IMR-90 (cell line): ENCODE data around the gene SMARCA5. TPM values are rescaled to one million over a fixed set of nuclear protein-coding genes. Genes with fewer than 3 reads are reported as not detected.
A peak's percentile ranks its signal among the peaks of the same experiment; 100 is the strongest.

Experiments used
- ATAC-seq: fragments of 200-7000 bp; cut with Tn5 transposase; 2 replicates; pipeline ENCODE4 v1.9.1; 2020; ENCODE audit warnings: low read depth, mild to moderate bottlenecking, moderate library complexity
- BruUV-seq: library from RNA; stranded (reverse); fragments of 400-500 nt; replicated peaks from 2 replicates; lab custom pipeline; 2021; lab: Mats Ljungman, UMichigan
- CTCF ChIA-PET: fragments of 300-600 bp; formaldehyde crosslinking; extraction: SDS; loops from one replicate; lab custom pipeline; 2021; ENCODE audit warnings: antibody characterized with exemption; lab: Yijun Ruan, JAX
- POLR2A ChIA-PET: fragments of 300-600 bp; sonication (Branson Sonifier 250); formaldehyde crosslinking; loops from one replicate; lab custom pipeline; 2022; ENCODE audit warnings: antibody characterized with exemption; ENCODE audit not compliant: unreplicated experiment; lab: Charles Lee
- DNase-seq: peaks from one replicate; pipeline ENCODE4 v3.0.0; 2013
- H2AFZ ChIP-seq: replicated peaks from 2 replicates; pipeline ENCODE3; 2013; ENCODE audit warnings: low read length, mild to moderate bottlenecking; ENCODE audit not compliant: poor library complexity
- H2AK5ac ChIP-seq: 2 replicates; pipeline ENCODE4 v1.6.1; 2013; ENCODE audit warnings: low read depth, low read length, inconsistent platforms
- H2AK9ac ChIP-seq: replicated peaks from 2 replicates; pipeline ENCODE3; 2013; ENCODE audit warnings: mild to moderate bottlenecking, low read depth, low read length, moderate library complexity; ENCODE audit not compliant: poor library complexity
- H2BK120ac ChIP-seq: 2 replicates; pipeline ENCODE4 v1.6.1; 2013; ENCODE audit warnings: low read depth, low read length, inconsistent platforms
- H2BK15ac ChIP-seq: 3 replicates; pipeline ENCODE4 v1.6.1; 2013; ENCODE audit warnings: low read depth, low read length, inconsistent platforms
- H2BK20ac ChIP-seq: 2 replicates; pipeline ENCODE4 v1.6.1; 2013; ENCODE audit warnings: low read depth, mild to moderate bottlenecking, inconsistent platforms, low read length, moderate library complexity
- H2BK5ac ChIP-seq: 2 replicates; pipeline ENCODE4 v1.6.1; 2013; ENCODE audit warnings: mild to moderate bottlenecking, low read depth, low read length, inconsistent platforms; ENCODE audit not compliant: poor library complexity, severe bottlenecking
- H3K14ac ChIP-seq: replicated peaks from 2 replicates; pipeline ENCODE4 v1.6.1; 2013; ENCODE audit warnings: low read depth, low read length, inconsistent platforms
- H3K18ac ChIP-seq: 2 replicates; pipeline ENCODE4 v1.6.1; 2013; ENCODE audit warnings: low read depth, low read length, control low read depth
- H3K23ac ChIP-seq: 2 replicates; pipeline ENCODE4 v1.6.1; 2013; ENCODE audit warnings: low read depth, low read length, inconsistent platforms
- H3K27ac ChIP-seq: 2 replicates; pipeline ENCODE4 v1.5.1; 2013; ENCODE audit warnings: mild to moderate bottlenecking, control low read depth, low read length; ENCODE audit not compliant: insufficient read depth
- H3K27me3 ChIP-seq: 2 replicates; pipeline ENCODE4 v1.6.1; 2013; ENCODE audit warnings: low read length; ENCODE audit not compliant: control insufficient read depth, insufficient read depth
- H3K36me3 ChIP-seq: 2 replicates; pipeline ENCODE4 v1.6.1; 2013; ENCODE audit warnings: low read length, mixed read lengths; ENCODE audit not compliant: control insufficient read depth, insufficient read depth
- H3K4ac ChIP-seq: 2 replicates; pipeline ENCODE4 v1.6.1; 2013; ENCODE audit warnings: low read depth, low read length, inconsistent platforms
- H3K4me1 ChIP-seq: 2 replicates; pipeline ENCODE4 v1.6.1; 2013; ENCODE audit warnings: low read length, mixed read lengths; ENCODE audit not compliant: control insufficient read depth, insufficient read depth
- H3K4me2 ChIP-seq: 2 replicates; pipeline ENCODE4 v1.6.1; 2013; ENCODE audit warnings: low read depth, mild to moderate bottlenecking, control low read depth, low read length, moderate library complexity
- H3K4me3 ChIP-seq: 2 replicates; pipeline ENCODE4 v1.5.1; 2013; ENCODE audit warnings: low read depth, mild to moderate bottlenecking, control low read depth, low read length, moderate library complexity; ENCODE audit not compliant: insufficient read depth
- H3K56ac ChIP-seq: 2 replicates; pipeline ENCODE4 v1.6.1; 2013; ENCODE audit warnings: low read length, inconsistent platforms; ENCODE audit not compliant: insufficient read depth; ENCODE audit errors: extremely low read depth
- H3K79me1 ChIP-seq, 2 experiments: 2 replicates each; pipeline ENCODE4 v1.6.1; 2013; ENCODE audit warnings: low read length in 2 of 2, inconsistent platforms in 1 of 2, low read depth in 1 of 2
- H3K9ac ChIP-seq: 2 replicates; pipeline ENCODE4 v1.6.1; 2013; ENCODE audit warnings: low read depth, low read length, control low read depth
- H3K9me1 ChIP-seq: 2 replicates; pipeline ENCODE4 v1.6.1; 2013; ENCODE audit warnings: low read length, inconsistent platforms; ENCODE audit not compliant: insufficient read depth
- H3K9me3 ChIP-seq: 2 replicates; pipeline ENCODE4 v1.6.1; 2013; ENCODE audit warnings: low read length; ENCODE audit not compliant: control insufficient read depth, insufficient read depth
- H4K20me1 ChIP-seq: 2 replicates; pipeline ENCODE4 v1.6.1; 2013; ENCODE audit warnings: low read length, inconsistent platforms; ENCODE audit not compliant: insufficient read depth
- H4K5ac ChIP-seq: 2 replicates; pipeline ENCODE4 v1.6.1; 2013; ENCODE audit warnings: mild to moderate bottlenecking, low read depth, low read length, control low read depth
- H4K8ac ChIP-seq, 2 experiments: 2 replicates each; pipeline ENCODE4 v1.6.1; 2013; ENCODE audit warnings: low read depth in 2 of 2, low read length in 2 of 2, control low read depth in 1 of 2, inconsistent platforms in 1 of 2
- H4K91ac ChIP-seq: 2 replicates; pipeline ENCODE4 v1.6.1; 2013; ENCODE audit warnings: low read depth, low read length, inconsistent platforms; ENCODE audit not compliant: insufficient read depth
- BHLHE40 ChIP-seq: fragments of 150-350 bp; IDR thresholded peaks from 2 replicates; pipeline ENCODE4 v1.6.1; 2016; ENCODE audit warnings: mild to moderate bottlenecking, low read depth, low read length
- CEBPB ChIP-seq: IDR thresholded peaks from 2 replicates; pipeline ENCODE4 v1.6.1; 2012; ENCODE audit warnings: low read depth, low read length, improper control_type of control experiment
- CHD1 ChIP-seq: IDR thresholded peaks from 2 replicates; pipeline ENCODE4 v1.6.1; 2012; ENCODE audit warnings: low read depth, low read length, improper control_type of control experiment
- CTCF ChIP-seq: conservative IDR thresholded peaks from 2 replicates; pipeline ENCODE4 v1.5.1; 2012; ENCODE audit warnings: mild to moderate bottlenecking, low read depth, low read length, improper control_type of control experiment
- ELK1 ChIP-seq: fragments of 150-350 bp; IDR thresholded peaks from 2 replicates; pipeline ENCODE4 v1.6.1; 2016; ENCODE audit warnings: low read depth, mild to moderate bottlenecking, low read length, moderate library complexity, borderline replicate concordance
- FOS ChIP-seq: fragments of 150-350 bp; IDR thresholded peaks from 2 replicates; pipeline ENCODE4 v1.6.1; 2016; ENCODE audit warnings: low read depth, low read length
- MAFK ChIP-seq: IDR thresholded peaks from 2 replicates; pipeline ENCODE4 v1.6.1; 2012; ENCODE audit warnings: low read depth, low read length, improper control_type of control experiment
- MAZ ChIP-seq: IDR thresholded peaks from 2 replicates; pipeline ENCODE4 v1.6.1; 2012; ENCODE audit warnings: low read depth, mild to moderate bottlenecking, low read length, improper control_type of control experiment, moderate library complexity, borderline replicate concordance
- MXI1 ChIP-seq: IDR thresholded peaks from 2 replicates; pipeline ENCODE4 v1.6.1; 2012; ENCODE audit warnings: low read depth, mild to moderate bottlenecking, low read length, moderate library complexity, borderline replicate concordance
- NFE2L2 ChIP-seq: fragments of 150-350 bp; IDR thresholded peaks from 2 replicates; pipeline ENCODE4 v1.6.1; 2016; ENCODE audit warnings: low read depth, mild to moderate bottlenecking, low read length
- POLR2A ChIP-seq: IDR thresholded peaks from 2 replicates; pipeline ENCODE4 v1.6.1; 2012; ENCODE audit warnings: mild to moderate bottlenecking, low read depth, low read length
- RAD21 ChIP-seq: IDR thresholded peaks from 2 replicates; pipeline ENCODE4 v1.6.1; 2012; ENCODE audit warnings: low read length, improper control_type of control experiment
- RCOR1 ChIP-seq: IDR thresholded peaks from 2 replicates; pipeline ENCODE4 v1.6.1; 2012; ENCODE audit warnings: mild to moderate bottlenecking, low read length, improper control_type of control experiment; ENCODE audit not compliant: insufficient replicate concordance
- RFX5 ChIP-seq: IDR thresholded peaks from 2 replicates; pipeline ENCODE4 v1.8.0; 2012; ENCODE audit warnings: low read depth, mild to moderate bottlenecking, low read length, moderate library complexity
- SMC3 ChIP-seq: fragments of 150-350 bp; IDR thresholded peaks from 2 replicates; pipeline ENCODE4 v1.6.1; 2016; ENCODE audit warnings: low read depth, mild to moderate bottlenecking, antibody characterized with exemption, low read length, moderate library complexity
- USF2 ChIP-seq: fragments of 150-350 bp; IDR thresholded peaks from 2 replicates; pipeline ENCODE4 v1.6.1; 2017; ENCODE audit warnings: mild to moderate bottlenecking, antibody characterized with exemption, low read length, low read depth
- WGBS, 2 experiments: methylation state at CpG; one replicate each; pipeline versions ENCODE4 v1.1.5 to v1.1.7; 2013; ENCODE audit warnings: missing lambda C conversion rate in 2 of 2; ENCODE audit not compliant: insufficient read length in 1 of 2; ENCODE audit errors: extremely low coverage in 2 of 2; 5-methylcytosine and 5-hydroxymethylcytosine counted together
- dilution Hi-C: fragments of 300-500 bp; cut with HindIII; formaldehyde crosslinking; loops from one replicate; pipeline ENCODE4 v1.14.3; 2018; ENCODE audit warnings: low sequenced_read_pairs; ENCODE audit not compliant: unreplicated experiment
- in situ Hi-C: fragments of 300-500 bp; cut with MboI; formaldehyde crosslinking; loops from 3 replicates; pipeline ENCODE4 v1.14.3; 2019; ENCODE audit warnings: low sequenced_read_pairs, inconsistent platforms, mixed read lengths
- intact Hi-C: fragments of 100-400 bp; cut with micrococcal nuclease; formaldehyde crosslinking; loops from 2 replicates; pipeline ENCODE4 v1.10.0; 2022
- polyA plus RNA-seq, 3 experiments: library from polyadenylated mRNA; depleted of rRNA; stranded (reverse); fragments of >200 nt; gene quantifications; 2 replicates each; pipeline ENCODE4 v1.2.3, GENCODE V29; 2012; ENCODE audit warnings: low replicate concordance in 1 of 3
- total RNA-seq: library from RNA; depleted of rRNA; stranded (reverse); fragments of >200 nt; gene quantifications from 2 replicates; pipeline ENCODE4 v1.2.3, GENCODE V29; 2012

Gene SMARCA5
- total and polyA plus RNA-seq, 2 of the 4 experiments (the other 2 are of a cell fraction), result 11.5 to 14.7 TPM

GRCh38 chr4:143585548-143585947, 72.0 kb downstream of the SMARCA5 start:
- H2BK120ac ChIP-seq, result no peak overlapping the region; the same call in 1 of the 2 replicates
- no peak overlapping the region for H3K23ac ChIP-seq
- CTCF ChIA-PET, result no interaction called here
- H2BK15ac ChIP-seq, result no peak overlapping the region
- H4K20me1 ChIP-seq, result no peaks in the 10 kb centered on the region
- no peak overlapping the region for H2AK5ac ChIP-seq
- peak overlapping the region; percentile 21; the same call in 1 of the 2 replicates for H3K27ac ChIP-seq
- H3K9ac ChIP-seq, result no peak overlapping the region
- peaks cover 3% of the 10 kb centered on the region; the same call in 1 of the 2 replicates for H3K4me1 ChIP-seq
- DNase-seq (no peak), ATAC-seq (peak; percentile 59)
- POLR2A ChIA-PET, result no interaction called here
- no peaks in the 10 kb centered on the region for H3K9me1 ChIP-seq
- no peak overlapping the region for H4K8ac ChIP-seq
- WGBS, 2 experiments, result no CpG with 5 or more reads among the region's 6 CpGs
- TF ChIP-seq RAD21 (no peak), CTCF (no peak), FOS (no peak), MAFK (no peak), RFX5 (no peak), BHLHE40 (no peak), NFE2L2 (no peak), ELK1 (no peak), RCOR1 (no peak), POLR2A (no peak), USF2 (no peak), SMC3 (no peak), MXI1 (no peak), MAZ (no peak), CHD1 (no peak), CEBPB (no peak)
- no peaks in the 10 kb centered on the region for H3K9me3 ChIP-seq
- no peak overlapping the region; the same call in 1 of the 2 replicates for H3K4ac ChIP-seq
- H3K56ac ChIP-seq, result no peak overlapping the region
- peak overlapping the region; percentile 50; the same call in 1 of the 2 replicates for H3K4me2 ChIP-seq
- H3K27me3 ChIP-seq, result no peaks in the 10 kb centered on the region
- H2BK20ac ChIP-seq, result no peak overlapping the region
- in situ Hi-C loops, result no loop called here
- H2BK5ac ChIP-seq, result no peak overlapping the region
- no peak overlapping the region for H2AK9ac ChIP-seq
- H3K4me3 ChIP-seq, result no peak overlapping the region
- H4K91ac ChIP-seq, result no peak overlapping the region
- 0 out of 2 replicates have a peak overlapping the region, but pooled peaks have one; percentile 41 for H3K18ac ChIP-seq
- dilution Hi-C loops, result no loop called here
- peak overlapping the region; percentile 2; the same call in 1 of the 2 replicates for H4K5ac ChIP-seq
- intact Hi-C loops, result no loop called here
- no peaks in the 10 kb centered on the region for H3K79me1 ChIP-seq
- no peak overlapping the region for H3K14ac ChIP-seq
- BruUV-seq, result no TSS peak
- H3K36me3 ChIP-seq, result no peaks in the 10 kb centered on the region
- peak overlapping the region; percentile 29 for H2AFZ ChIP-seq
